Measurements from ENCODE around the gene SYNE2.

Gene SYNE2

DNA sequence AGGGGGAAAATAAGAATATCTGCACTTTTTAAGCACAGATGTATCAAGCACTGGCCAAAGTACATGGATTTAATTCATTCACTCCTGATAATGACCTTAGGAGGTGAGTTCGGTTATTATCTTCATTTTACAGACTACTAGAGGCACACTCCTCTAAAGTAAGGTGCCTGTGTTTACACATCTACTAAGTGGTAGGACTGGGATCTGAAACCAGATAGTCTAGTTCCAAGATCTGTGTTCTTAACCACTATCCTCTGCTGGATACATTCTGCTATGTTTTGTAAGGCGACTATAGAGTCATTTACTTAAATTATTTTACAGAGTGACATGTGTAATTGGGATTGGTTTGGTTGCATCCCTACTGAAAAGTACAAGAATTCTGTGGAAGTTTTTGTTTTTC, 266.1 kb downstream of the SYNE2 start:
- no peak overlapping the region for H3K4me3 Mint-ChIP-seq
- H3K27me3 Mint-ChIP-seq, result no peaks in the 10 kb centered on the region
- H3K36me3 Mint-ChIP-seq (ENCODE audit: insufficient read depth), result peaks cover 62% of the 10 kb centered on the region

DNA sequence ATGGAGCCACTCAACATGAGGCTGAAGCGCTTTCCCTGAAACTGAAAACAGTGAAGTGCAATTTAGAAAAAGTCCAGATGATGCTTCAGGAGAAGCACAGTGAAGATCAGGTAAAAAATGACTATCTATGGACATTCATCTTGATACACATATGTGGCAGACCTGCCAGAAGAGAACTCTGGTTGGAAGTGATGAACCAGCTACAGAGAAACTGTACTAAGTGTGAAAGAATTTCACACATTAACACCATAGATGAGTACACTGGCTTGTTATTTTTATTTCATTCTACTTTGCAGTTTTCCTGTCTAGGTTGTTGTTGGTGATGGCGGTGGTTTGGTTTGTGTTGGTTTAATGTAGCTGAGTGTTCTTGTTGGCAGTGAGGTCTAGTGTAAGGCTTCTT, 266.7 kb downstream of the SYNE2 start:
- H3K4me3 Mint-ChIP-seq, result no peak overlapping the region
- DNase-seq (ENCODE audit: low spot score in 2 of 2), result no peak

More for the DNA sequence above, 266.1 kb downstream of the SYNE2 start:
- Mint-ChIP-seq H3K9me3 (no peaks in the 10 kb centered on the region), H3K4me1 (no peaks in the 10 kb centered on the region), H3K27ac (ENCODE audit: low read depth) (no peak overlapping the region)
- DNase-seq (ENCODE audit: low spot score in 2 of 2) (no peak), ATAC-seq (replicated peaks; ENCODE audit: extremely low read depth, poor library complexity, severe bottlenecking) (no peak)

DNA sequence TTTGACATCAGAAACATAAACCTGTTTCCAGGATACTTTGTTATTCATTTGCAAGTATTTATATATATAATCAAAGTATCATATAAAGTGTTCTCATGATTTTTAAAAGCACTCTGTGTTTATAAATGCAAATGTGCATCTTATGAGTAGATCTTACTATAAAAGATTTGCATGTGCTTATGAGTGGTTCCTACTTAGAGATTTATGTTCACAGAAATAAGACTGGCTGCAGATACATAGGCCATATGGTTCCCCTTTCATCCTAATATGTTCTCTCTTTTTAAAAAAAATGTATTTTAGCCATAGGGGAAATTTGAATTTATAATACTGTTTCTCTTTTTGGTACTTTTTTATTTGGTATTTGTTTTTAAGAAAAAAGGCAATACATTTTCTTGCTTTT, 267.2 kb downstream of the SYNE2 start:
- no peaks in the 10 kb centered on the region for H3K9me3 Mint-ChIP-seq
- no peak overlapping the region for H3K27ac Mint-ChIP-seq (ENCODE audit: low read depth)
- H3K4me1 Mint-ChIP-seq, result no peaks in the 10 kb centered on the region
- peaks cover 55% of the 10 kb centered on the region for H3K36me3 Mint-ChIP-seq (ENCODE audit: insufficient read depth)
- ATAC-seq (replicated peaks; ENCODE audit: extremely low read depth, poor library complexity, severe bottlenecking), result no peak
- H3K4me3 Mint-ChIP-seq, result no peak overlapping the region
- DNase-seq (ENCODE audit: low spot score in 2 of 2), result no peak
- H3K27me3 Mint-ChIP-seq, result no peaks in the 10 kb centered on the region

More for the DNA sequence above, 266.7 kb downstream of the SYNE2 start:
- Mint-ChIP-seq H3K27ac (ENCODE audit: low read depth) (no peak overlapping the region), H3K4me1 (no peaks in the 10 kb centered on the region), H3K9me3 (no peaks in the 10 kb centered on the region), H3K27me3 (no peaks in the 10 kb centered on the region), H3K36me3 (ENCODE audit: insufficient read depth) (peaks cover 57% of the 10 kb centered on the region)
- ATAC-seq (replicated peaks; ENCODE audit: extremely low read depth, poor library complexity, severe bottlenecking), result no peak

DNA sequence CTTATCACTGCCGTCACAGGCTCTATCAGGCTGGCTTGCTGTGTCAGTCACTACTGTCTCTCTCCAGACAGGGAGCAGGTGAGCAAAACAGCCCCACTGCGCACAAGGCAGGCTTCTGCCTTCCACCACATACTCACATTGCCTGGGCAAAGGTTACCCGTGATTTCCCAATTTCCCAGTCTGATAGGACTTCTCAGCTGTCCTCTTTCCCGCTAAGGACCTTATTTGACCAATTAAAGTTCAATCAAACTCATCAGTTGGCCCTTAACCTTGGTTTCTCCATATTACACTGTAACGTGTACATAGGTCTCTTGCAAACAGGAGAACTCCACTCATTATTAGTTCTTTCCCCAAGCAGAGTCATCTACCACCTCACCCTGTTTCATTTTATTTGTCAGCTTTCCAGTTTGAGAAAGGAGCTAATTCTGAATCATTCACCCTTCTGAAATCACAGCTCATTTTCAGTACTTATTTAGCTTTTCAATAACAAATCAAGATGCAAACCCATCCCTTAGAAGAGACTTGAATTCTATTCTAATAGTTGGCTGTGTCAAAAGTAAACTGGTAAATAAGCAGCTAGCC, 270.5 kb downstream of the SYNE2 start:
- Mint-ChIP-seq H3K9me3 (no peaks in the 10 kb centered on the region), H3K4me3 (no peak overlapping the region), H3K4me1 (no peaks in the 10 kb centered on the region), H3K27ac (ENCODE audit: low read depth) (no peak overlapping the region), H3K36me3 (ENCODE audit: insufficient read depth) (peaks cover 66% of the 10 kb centered on the region), H3K27me3 (no peaks in the 10 kb centered on the region)
- ATAC-seq (replicated peaks; ENCODE audit: extremely low read depth, poor library complexity, severe bottlenecking) (no peak), DNase-seq (ENCODE audit: low spot score in 2 of 2) (no peak)

DNA sequence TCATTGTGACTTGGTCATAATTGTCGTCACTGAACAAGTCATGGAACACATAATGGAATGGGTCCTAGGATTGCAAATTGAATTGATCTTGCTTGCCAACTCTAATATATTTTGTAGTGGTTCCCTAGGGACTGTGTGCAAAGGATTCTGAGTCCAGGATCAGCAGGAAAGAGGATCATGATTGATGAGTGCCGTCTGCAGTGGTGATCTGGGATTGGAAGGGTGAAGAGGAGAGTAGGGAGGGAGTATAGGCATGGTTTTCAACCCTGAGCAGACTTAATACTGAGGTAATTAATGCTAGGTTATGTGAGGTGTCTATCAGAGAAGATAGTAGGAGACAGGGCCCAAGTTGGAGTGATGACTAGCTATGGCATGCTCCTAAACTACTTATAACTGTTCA, 272.5 kb downstream of the SYNE2 start:
- Mint-ChIP-seq H3K36me3 (ENCODE audit: insufficient read depth) (peaks cover 62% of the 10 kb centered on the region), H3K27me3 (no peaks in the 10 kb centered on the region), H3K9me3 (no peaks in the 10 kb centered on the region), H3K4me3 (no peak overlapping the region), H3K4me1 (no peaks in the 10 kb centered on the region), H3K27ac (ENCODE audit: low read depth) (no peak overlapping the region)
- ATAC-seq (replicated peaks; ENCODE audit: extremely low read depth, poor library complexity, severe bottlenecking) (no peak), DNase-seq (ENCODE audit: low spot score in 2 of 2) (no peak)

DNA sequence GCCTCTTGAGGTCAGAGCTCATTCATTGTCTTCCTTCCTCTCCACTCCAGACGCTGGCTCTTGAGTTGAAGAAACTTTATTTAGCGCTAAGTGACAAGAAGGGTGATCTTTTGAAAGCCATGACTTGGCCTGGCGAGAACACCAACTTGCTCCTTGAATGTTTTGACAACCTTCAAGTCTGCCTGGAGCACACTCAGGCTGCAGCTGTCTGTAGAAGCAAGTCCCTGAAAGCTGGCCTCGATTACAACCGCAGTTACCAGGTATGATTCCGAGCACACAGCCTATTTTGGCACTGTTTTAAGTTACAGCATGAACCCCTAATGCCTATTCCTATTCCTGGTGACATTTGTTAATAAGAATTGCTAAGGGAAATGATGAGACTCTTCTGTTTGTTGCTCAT, 273.7 kb downstream of the SYNE2 start:
- Mint-ChIP-seq H3K9me3 (no peaks in the 10 kb centered on the region), H3K4me1 (no peaks in the 10 kb centered on the region), H3K27me3 (no peaks in the 10 kb centered on the region), H3K27ac (ENCODE audit: low read depth) (no peak overlapping the region), H3K4me3 (no peak overlapping the region), H3K36me3 (ENCODE audit: insufficient read depth) (peaks cover 68% of the 10 kb centered on the region)
- no peak for DNase-seq (ENCODE audit: low spot score in 2 of 2)
- ATAC-seq (replicated peaks; ENCODE audit: extremely low read depth, poor library complexity, severe bottlenecking), result no peak

DNA sequence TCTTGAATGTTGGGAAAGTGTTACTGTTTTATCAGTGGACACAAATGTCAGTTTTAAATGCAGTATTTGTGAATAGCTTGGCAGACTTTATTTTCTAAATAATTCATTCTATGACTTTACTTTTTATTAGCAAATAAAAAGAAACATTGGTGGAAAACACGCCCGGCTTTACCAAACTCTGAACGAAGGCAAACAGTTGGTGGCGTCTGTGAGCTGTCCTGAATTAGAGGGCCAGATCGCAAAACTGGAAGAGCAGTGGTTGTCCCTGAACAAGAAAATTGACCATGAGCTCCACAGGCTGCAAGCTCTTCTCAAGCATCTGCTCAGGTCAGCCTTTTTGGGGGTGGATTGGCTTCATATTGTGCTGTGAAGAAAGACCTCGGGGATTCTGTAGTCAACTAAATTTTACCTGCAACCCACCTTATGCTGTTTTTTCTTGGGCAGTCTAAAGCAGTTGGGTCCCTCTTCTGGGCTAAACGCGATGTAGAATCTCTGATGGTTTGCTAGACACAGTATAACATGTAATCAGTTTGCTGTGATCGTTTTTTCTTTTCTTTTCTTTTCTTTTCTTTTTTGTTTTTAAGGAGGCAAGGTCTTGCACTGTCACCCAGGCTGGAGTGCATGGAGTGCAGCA, 285.0 kb downstream of the SYNE2 start:
- DNase-seq (ENCODE audit: low spot score in 2 of 2) (no peak), ATAC-seq (replicated peaks; ENCODE audit: extremely low read depth, poor library complexity, severe bottlenecking) (no peak)
- Mint-ChIP-seq H3K27me3 (no peaks in the 10 kb centered on the region), H3K4me1 (peaks cover 5% of the 10 kb centered on the region), H3K4me3 (no peak overlapping the region), H3K9me3 (no peaks in the 10 kb centered on the region), H3K27ac (ENCODE audit: low read depth) (peak overlapping the region; percentile 52), H3K36me3 (ENCODE audit: insufficient read depth) (peaks cover 77% of the 10 kb centered on the region)

DNA sequence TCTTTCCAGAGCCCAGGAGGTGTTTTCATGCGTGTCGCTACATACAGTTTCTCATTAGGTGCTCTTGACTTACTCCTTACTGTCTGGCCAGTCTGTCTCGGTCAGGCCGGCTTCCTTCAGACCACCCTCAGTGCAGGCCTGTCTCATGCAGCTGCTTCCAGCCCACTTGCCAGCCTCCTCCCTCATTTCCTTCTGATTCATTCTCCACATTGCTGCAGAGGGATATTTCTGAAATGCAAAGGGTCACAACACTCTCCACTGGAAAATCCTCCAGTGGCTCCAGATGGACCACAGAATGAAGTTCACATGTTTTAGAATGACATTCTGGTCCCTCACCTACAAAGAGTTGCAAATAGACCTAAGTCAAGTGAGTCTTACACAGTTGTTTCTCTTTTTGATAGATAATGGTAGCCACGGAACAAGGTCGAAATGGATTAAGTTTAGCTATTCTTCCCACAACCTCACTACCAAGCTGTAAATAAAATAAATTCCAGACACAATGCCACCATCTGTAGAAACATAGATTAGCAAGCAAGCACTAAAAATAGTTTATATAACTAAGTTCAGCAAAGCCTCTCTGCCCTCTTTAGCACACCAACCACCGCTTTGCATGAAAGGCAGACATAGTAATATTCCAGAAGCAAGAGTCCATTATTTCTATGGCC, 294.5 kb downstream of the SYNE2 start:
- Mint-ChIP-seq H3K4me3 (no peak overlapping the region), H3K9me3 (no peaks in the 10 kb centered on the region), H3K36me3 (ENCODE audit: insufficient read depth) (peaks cover 62% of the 10 kb centered on the region), H3K4me1 (peaks cover 6% of the 10 kb centered on the region), H3K27me3 (no peaks in the 10 kb centered on the region), H3K27ac (ENCODE audit: low read depth) (no peak overlapping the region)
- no peak for DNase-seq (ENCODE audit: low spot score in 2 of 2)
- ATAC-seq (replicated peaks; ENCODE audit: extremely low read depth, poor library complexity, severe bottlenecking), result no peak

DNA sequence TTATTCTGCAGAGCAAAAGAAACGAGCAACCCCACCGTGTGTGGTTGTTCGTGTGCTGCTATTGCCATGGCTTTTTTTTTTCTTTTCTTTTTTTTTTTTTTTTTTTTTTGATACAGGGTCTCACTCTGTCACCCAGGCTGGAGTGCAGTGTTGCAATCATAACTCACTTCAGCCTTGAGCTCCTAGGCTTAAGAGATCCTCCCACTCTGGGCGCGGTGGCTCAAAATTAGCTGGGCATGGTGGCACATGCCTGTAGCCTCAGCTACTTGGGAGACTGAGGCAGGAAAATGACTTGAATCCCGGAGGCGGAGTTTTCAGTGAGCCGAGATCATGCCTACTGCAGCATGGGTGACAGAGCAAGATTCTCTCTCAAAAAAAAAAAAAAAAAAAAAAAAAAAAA, 297.1 kb downstream of the SYNE2 start:
- H3K27me3 Mint-ChIP-seq, result no peaks in the 10 kb centered on the region
- DNase-seq (ENCODE audit: low spot score in 2 of 2) (no peak), ATAC-seq (replicated peaks; ENCODE audit: extremely low read depth, poor library complexity, severe bottlenecking) (no peak)
- no peak overlapping the region for H3K4me3 Mint-ChIP-seq
- no peaks in the 10 kb centered on the region for H3K4me1 Mint-ChIP-seq
- no peaks in the 10 kb centered on the region for H3K9me3 Mint-ChIP-seq
- H3K27ac Mint-ChIP-seq (ENCODE audit: low read depth), result no peak overlapping the region
- H3K36me3 Mint-ChIP-seq (ENCODE audit: insufficient read depth), result peaks cover 70% of the 10 kb centered on the region

DNA sequence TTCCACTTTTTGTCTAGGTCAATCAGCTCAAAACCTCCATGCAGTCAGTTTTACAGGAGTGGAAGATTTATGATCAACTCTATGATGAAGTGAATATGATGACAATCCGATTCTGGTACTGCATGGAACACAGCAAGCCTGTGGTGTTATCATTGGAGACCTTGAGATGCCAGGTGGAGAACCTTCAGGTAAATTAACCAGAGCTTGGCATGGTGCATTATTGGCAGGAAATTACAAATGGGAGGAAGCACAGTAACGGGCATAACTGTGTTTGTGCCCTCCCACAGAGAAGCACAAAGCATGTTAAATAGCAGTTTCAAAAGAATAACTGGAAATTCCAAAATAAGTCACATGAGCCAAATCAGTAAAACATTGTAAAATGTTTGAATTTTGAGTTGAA, 305.8 kb downstream of the SYNE2 start:
- H3K9me3 Mint-ChIP-seq, result no peaks in the 10 kb centered on the region
- no peak for DNase-seq (ENCODE audit: low spot score in 2 of 2)
- peak overlapping the region; percentile 5 for H3K27ac Mint-ChIP-seq (ENCODE audit: low read depth)
- H3K4me3 Mint-ChIP-seq, result no peak overlapping the region
- no peaks in the 10 kb centered on the region for H3K27me3 Mint-ChIP-seq
- no peak for ATAC-seq (replicated peaks; ENCODE audit: extremely low read depth, poor library complexity, severe bottlenecking)
- peaks cover 6% of the 10 kb centered on the region for H3K4me1 Mint-ChIP-seq
- peaks cover 72% of the 10 kb centered on the region for H3K36me3 Mint-ChIP-seq (ENCODE audit: insufficient read depth)

DNA sequence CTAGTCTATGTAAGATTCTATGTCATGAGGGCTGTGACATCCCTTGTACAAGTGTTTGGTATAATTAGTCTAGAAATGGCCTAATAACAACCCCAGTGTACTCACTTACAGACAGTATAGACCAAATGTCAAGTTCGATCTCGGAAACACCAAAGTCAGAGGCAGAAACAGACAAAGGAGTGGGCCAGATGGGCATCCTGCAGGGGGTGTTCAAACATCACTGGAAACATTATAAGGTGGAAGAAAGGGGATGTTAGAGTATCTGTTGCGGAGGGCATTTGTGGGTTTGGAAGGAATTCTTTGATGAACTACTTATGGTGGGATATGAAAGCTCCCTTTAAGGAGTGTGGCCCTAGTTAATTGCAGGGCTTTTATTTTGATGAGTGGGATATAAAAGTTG, 306.8 kb downstream of the SYNE2 start:
- peaks cover 6% of the 10 kb centered on the region for H3K4me1 Mint-ChIP-seq
- H3K27ac Mint-ChIP-seq (ENCODE audit: low read depth), result no peak overlapping the region
- no peak overlapping the region for H3K4me3 Mint-ChIP-seq
- peaks cover 70% of the 10 kb centered on the region for H3K36me3 Mint-ChIP-seq (ENCODE audit: insufficient read depth)
- ATAC-seq (replicated peaks; ENCODE audit: extremely low read depth, poor library complexity, severe bottlenecking) (no peak), DNase-seq (ENCODE audit: low spot score in 2 of 2) (no peak)
- no peaks in the 10 kb centered on the region for H3K27me3 Mint-ChIP-seq
- no peaks in the 10 kb centered on the region for H3K9me3 Mint-ChIP-seq

DNA sequence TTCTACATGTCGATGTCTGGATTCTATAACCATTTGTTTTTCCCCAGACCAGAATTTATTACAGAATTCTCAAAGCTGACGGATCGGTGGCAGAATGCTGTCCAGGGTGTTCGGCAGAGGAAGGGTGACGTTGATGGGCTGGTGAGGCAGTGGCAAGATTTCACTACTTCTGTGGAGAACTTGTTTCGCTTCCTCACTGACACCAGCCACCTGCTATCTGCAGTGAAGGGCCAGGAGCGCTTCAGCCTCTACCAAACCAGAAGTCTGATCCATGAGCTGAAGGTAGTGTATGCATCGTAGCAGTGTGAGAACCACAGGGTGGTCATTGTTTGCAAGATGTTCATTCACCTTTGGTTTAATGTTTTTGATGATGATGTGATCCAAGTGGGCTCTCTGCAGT, 317.4 kb downstream of the SYNE2 start:
- Mint-ChIP-seq H3K36me3 (ENCODE audit: insufficient read depth) (peaks cover 64% of the 10 kb centered on the region), H3K4me1 (no peaks in the 10 kb centered on the region), H3K27ac (ENCODE audit: low read depth) (no peak overlapping the region), H3K4me3 (no peak overlapping the region), H3K27me3 (no peaks in the 10 kb centered on the region), H3K9me3 (no peaks in the 10 kb centered on the region)
- DNase-seq (ENCODE audit: low spot score in 2 of 2) (no peak), ATAC-seq (replicated peaks; ENCODE audit: extremely low read depth, poor library complexity, severe bottlenecking) (no peak)
